Stimulated activated CD8-positive, alpha-beta memory T cell treated with anti-CD3 and anti-CD28 coated beads, Interleukin-2, amount 100 ng/mL, for 48 hours (primary cell): ENCODE results near the gene CPSF4.

Source experiments
- DNase-seq, 2 donors: peaks; one replicate each; pipeline ENCODE4 v3.0.0-alpha.2; 2020; ENCODE audit warnings: low read depth in 2 of 2

The CPSF4 gene

DNA sequence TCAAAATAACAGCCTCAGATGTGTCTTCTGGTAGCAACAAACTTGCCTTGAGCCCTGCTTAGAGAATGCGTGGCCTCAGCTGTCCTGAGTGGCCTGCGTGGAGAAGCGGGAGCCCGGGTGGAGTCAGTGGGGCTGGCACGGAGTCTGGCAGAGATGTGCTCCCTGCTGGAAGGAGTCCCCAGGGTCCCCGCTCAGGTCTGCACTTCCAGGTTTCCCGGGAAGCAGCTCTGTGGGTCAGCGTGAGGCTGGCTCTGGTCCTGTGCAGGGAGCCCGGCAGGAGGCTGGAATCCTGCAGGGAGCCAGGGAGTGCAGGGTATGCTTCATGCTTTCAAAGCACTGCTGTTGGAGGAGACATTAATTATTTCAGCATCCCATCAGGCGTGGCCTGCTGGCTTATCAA is 10.1 kb downstream of the CPSF4 start:
- DNase-seq: no peak

- no peak for DNase-seq
Measured at GRCh38 chr7:99449326-99449725, 10.6 kb downstream of the CPSF4 start.

DNA sequence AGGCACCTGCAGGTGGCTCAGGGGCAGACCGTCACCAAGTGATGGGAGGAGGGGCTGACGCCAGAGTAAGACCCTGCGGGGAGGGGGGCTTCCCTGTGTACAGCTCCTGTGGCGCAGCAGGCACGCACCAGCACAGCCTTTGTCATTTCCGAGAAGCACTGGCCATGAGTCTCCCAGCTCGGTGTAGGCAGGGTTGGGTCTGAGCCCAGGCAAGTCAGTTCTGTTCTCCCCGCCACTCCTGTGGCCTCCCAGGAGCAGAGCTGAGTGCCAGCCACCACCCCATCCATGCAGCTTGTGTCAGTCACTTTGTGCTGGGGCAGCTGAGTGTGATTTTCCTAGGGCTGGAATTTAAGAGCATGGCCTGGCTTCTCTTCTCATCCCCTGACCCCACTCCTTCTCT is 13.2 kb downstream of the CPSF4 start:
- DNase-seq: no peak

GRCh38 chr7:99452541-99452940 is 13.8 kb downstream of the CPSF4 start:
- no peak for DNase-seq

DNA sequence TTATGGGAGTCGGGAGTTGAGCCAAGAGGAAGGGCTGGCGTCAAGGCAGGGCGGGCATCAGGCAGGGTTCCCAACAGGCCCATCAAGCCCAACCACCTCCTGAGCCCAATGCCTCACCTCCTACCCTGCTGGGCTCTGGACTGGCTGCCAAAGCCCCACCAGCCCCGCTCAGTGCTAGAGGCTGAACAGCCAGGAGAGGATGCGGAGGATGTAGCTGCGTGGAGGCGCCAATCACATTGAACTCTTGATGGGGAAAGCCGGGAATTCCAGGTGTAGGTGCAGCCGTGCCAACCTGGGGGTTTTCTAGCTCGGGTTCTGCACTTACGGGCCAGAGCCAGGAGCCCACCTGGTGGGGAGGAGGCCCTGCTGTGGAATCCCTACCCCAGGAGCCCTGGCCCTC is 14.4 kb downstream of the CPSF4 start:
- DNase-seq: no peak

GRCh38 chr7:99455874-99456273 is 17.1 kb downstream of the CPSF4 start:
- DNase-seq: no peak

- no peak for DNase-seq
Measured at GRCh38 chr7:99456288-99456687, 17.5 kb downstream of the CPSF4 start.

DNA sequence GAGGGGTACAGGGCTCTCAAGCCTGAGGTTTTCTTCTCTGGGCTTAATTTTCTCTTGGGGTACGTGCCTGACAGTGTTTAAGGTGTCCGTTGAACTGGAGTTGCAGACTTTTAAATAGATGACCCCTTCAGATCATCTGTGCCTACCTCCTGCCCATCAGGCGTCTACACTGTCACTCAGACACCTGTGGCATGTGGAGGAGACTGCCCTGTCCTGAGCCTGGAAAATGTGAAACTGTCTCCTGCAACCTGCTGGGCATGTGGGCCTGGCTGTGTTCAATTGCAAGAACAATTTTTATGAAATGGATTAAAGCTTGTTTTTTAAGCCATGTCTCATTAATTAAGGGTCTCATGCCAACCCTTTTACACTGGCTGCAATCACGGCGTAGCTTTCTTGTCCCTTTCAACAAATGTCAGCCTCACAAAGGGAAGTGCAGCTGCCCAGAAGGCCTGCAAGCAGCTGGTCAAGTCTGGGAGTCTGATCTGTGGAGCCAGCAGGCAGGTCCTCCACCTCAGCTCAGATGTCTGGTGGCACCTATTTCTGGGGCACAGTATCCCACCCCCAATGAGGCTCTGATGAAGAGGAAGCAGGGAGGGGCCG is 18.4 kb downstream of the CPSF4 start:
- no peak for DNase-seq

- no peak for DNase-seq
Measured at GRCh38 chr7:99457650-99458493, 19.1 kb downstream of the CPSF4 start.

GRCh38 chr7:99459087-99459486 is 20.3 kb downstream of the CPSF4 start:
- no peak for DNase-seq

GRCh38 chr7:99460651-99461050 is 21.9 kb downstream of the CPSF4 start:
- no peak for DNase-seq

DNA sequence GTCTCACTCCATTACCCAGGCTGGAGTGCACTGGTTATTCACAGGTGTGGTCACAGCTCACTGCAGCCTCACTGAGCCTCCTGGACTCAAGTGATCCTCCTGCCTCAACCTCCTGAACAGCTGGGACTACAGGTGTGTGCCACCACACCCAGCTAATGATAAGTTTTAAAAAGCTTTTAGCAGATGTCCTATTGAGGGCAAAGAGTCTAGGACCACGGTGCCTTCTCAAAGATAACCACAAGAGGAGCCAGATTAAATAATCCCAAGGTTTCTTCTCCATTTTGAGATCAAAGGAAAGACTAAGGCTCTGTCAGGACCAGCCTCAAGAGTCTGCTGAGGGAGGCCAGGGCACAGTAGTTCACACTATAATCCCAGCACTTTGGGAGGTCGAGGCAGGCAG is 22.5 kb downstream of the CPSF4 start:
- no peak for DNase-seq

- DNase-seq: no peak
Measured at GRCh38 chr7:99465421-99465768, 26.7 kb downstream of the CPSF4 start.

GRCh38 chr7:99468336-99468918 is 29.7 kb downstream of the CPSF4 start:
- no peak for DNase-seq

GRCh38 chr7:99469381-99470065 is 30.8 kb downstream of the CPSF4 start:
- no peak for DNase-seq

- DNase-seq: peak; percentile 97
Measured at GRCh38 chr7:99472561-99473314, 34.0 kb downstream of the CPSF4 start, which contains the start of gene ZNF789. Gene ZNF789, plus strand, starts transcription at chr7:99472890. Its CDS starts 3,567 bp downstream, at chr7:99476457.

DNA sequence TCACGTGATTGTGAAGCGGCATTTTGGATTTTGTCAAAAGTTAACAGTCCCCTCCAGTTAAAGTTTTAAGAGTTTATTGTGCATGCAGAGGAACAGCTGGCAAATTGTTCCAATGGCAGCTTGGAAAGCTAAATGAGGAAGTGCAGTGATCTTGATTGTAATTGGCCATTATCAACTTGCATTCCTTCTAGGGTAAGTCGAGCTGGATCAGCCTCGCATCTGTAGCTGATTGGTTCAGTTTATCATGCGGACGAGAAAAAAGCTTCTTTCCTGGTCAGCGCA is 34.5 kb downstream of the CPSF4 start:
- no peak for DNase-seq

GRCh38 chr7:99476107-99476506 is 37.4 kb downstream of the CPSF4 start:
- DNase-seq: no peak

DNA sequence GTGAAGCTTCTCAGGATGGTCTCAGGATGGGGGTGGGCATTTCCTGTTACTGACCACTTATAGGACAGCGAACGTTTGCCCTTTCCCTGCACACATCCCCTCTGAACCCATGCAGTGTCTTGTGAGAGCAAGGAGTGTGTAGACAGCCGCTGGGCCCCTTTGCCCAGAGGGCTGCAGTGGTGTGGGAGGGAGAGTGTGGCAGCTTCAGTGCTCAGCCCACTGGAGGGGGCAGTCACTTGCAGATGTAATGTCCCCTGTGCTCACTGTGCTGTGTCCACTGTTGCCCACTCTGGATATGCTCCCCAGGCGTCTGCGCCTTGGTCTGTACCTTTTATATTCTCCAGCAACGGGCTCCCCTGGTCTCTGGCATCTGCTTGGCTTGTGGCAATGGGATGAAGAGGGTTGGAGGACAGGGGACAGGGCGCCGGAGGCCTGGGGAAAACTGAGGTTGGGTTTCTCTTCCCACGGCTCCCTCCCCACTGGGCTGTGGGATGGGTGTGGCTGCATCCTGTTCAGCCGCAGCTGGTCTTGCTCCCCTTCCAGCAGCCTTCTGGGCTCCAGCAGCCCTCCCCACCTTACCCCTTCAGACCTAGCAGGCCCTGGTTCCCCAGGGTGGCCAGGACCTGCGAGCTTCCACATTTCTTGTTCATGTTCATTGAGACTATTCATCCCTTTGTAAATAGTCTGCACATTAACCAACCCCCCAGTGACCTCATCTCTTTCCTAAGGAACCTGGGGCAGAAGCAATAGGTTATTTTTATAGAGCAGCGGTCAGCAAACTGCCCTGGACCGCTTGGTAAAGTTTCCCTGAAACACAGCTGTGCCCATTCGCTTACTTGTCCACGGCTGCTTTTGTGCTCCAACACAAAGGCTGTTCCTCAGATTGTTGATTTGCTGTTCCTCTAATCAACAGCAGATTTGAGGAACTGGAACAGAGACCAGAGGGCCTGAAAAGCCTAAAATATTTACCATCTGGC is 40.0 kb downstream of the CPSF4 start:
- DNase-seq: no peak

- DNase-seq: no peak
Measured at GRCh38 chr7:99485094-99485493, 46.4 kb downstream of the CPSF4 start.

DNA sequence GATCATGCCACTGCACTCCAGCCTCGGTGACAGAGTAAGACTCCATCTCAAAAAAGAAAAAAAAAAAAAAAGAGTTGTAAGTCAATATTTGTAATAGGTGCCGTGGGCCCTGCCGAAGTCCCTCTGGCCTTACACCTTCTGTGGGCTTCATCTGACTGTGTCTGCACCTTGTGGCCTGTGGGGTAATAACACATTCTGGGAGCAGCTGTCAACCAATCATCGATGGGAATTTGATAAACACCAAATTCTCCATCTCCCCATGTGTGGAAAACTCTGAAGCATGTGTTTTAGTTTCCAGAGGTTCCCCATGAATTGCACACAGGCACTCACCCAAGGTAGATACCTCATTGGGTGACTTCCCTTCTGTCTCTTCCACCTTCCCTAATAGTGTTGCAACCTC is 50.5 kb downstream of the CPSF4 start:
- no peak for DNase-seq
